HL-60 (cell line): Measurements from ENCODE around the gene MLN.

Source experiments
- GABPA ChIP-seq: IDR thresholded peaks from 2 replicates; pipeline ENCODE4 v1.6.1; 2012; ENCODE audit warnings: low read depth
- POLR2AphosphoS5 ChIP-seq: IDR thresholded peaks from 2 replicates; pipeline ENCODE4 v1.6.1; 2012; ENCODE audit warnings: low read depth
- REST ChIP-seq: IDR thresholded peaks from 2 replicates; pipeline ENCODE4 v1.6.1; 2012; ENCODE audit warnings: low read depth; ENCODE audit not compliant: insufficient replicate concordance
- TF ChIP-seq, protein P1 (sequence below): IDR thresholded peaks from one replicate; pipeline ENCODE4 v1.5.1; 2011; ENCODE audit warnings: low read length, control low read depth, inconsistent platforms; ENCODE audit not compliant: insufficient read depth

DNA sequence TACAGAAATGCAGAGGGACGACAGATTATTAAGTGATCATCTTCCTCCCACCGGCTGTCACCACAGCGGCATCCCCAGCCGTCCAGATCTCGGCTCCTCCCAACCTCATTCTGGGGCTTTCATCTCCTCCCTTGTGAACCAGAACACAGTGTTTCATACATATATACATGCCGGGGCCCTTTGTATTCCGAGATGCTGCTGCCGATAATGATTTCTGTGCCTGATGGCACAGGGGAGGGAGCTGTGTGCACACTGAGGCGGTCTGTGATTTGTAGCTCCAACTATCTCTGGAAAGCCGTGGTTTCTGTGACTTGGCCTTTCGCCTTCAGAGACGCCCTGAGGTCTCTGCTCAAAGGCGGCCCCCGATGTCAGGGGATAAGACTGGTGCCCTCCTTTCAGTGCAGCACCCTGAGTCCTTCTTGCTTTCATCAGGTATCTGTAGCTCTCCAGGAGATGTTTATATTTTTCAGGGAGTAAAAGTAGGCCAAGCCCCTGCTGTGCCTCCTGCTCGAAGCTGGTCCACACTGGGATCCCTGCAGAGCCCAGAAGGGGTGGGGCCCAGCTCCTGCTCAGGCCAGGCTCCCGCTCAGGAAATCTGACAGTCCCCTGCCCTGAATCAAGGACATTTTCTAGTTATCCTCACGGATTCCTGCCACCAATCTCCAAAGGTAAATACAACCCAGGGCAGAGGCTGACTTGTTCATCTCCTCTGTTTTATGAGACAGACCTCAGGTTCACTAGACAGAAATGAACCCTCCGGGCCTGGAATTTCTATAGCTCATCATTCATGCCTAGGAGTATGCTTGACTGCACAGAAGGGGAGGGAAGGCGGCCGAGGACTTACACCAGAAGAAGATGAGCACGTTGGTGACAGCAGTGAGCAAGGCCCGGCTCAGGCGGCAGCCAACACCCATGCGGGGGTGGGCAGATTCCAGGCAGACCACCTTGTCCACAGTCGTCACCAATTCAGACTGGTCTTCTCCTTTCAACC is 26.1 kb downstream of the MLN start:
- TF ChIP-seq, protein P1, sequence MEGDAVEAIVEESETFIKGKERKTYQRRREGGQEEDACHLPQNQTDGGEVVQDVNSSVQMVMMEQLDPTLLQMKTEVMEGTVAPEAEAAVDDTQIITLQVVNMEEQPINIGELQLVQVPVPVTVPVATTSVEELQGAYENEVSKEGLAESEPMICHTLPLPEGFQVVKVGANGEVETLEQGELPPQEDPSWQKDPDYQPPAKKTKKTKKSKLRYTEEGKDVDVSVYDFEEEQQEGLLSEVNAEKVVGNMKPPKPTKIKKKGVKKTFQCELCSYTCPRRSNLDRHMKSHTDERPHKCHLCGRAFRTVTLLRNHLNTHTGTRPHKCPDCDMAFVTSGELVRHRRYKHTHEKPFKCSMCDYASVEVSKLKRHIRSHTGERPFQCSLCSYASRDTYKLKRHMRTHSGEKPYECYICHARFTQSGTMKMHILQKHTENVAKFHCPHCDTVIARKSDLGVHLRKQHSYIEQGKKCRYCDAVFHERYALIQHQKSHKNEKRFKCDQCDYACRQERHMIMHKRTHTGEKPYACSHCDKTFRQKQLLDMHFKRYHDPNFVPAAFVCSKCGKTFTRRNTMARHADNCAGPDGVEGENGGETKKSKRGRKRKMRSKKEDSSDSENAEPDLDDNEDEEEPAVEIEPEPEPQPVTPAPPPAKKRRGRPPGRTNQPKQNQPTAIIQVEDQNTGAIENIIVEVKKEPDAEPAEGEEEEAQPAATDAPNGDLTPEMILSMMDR, result no peak
- TF ChIP-seq POLR2AphosphoS5 (no peak), REST (no peak), GABPA (no peak)
